Esophagus squamous epithelium (tissue), 4 donors: ENCODE data around the gene MRM3.

Source experiments
- CTCF ChIP-seq, 6 experiments: fragments of 450-650 bp in 4 of 6; fragments of 200-600 bp in 2 of 6; sonication (generic) in 2 of 6; IDR thresholded peaks; one replicate each; pipeline ENCODE4 v1.5.1; 2016 to 2019; ENCODE audit warnings: antibody characterized with exemption in 6 of 6, mild to moderate bottlenecking in 4 of 6, moderate library complexity in 4 of 6
- POLR2A ChIP-seq, 4 donors: fragments of 450-650 bp; IDR thresholded peaks; one replicate each; pipeline ENCODE4 v1.6.1; 2017; ENCODE audit warnings: antibody characterized with exemption in 4 of 4, mild to moderate bottlenecking in 4 of 4, moderate library complexity in 3 of 4

GRCh38 chr17:796609-797008 is 14.5 kb downstream of the MRM3 start:
- TF ChIP-seq CTCF (IDR thresholded peaks at IDR 0.05) (no peak), POLR2A (IDR thresholded peaks at IDR 0.05) (no peak)
